Lung microvascular endothelial cell (primary cell): ENCODE results near the gene ATP8A2. TPM values are rescaled to one million over a fixed set of nuclear protein-coding genes. Genes with fewer than 3 reads are reported as not detected.

Experiments
- DNase-seq, 2 donors: peaks; one replicate each; pipeline versions ENCODE4 v3.0.0 to v3.0.0-alpha.2; 2010; ENCODE audit warnings: low read depth in 2 of 2
- total RNA-seq: library from RNA; depleted of rRNA; stranded (reverse); fragments of >200 nt; gene quantifications from 2 replicates; pipeline ENCODE4 v1.2.1, GENCODE V29; 2014

ATP8A2 gene
- total RNA-seq, 1 donor from 2014 or later, result under 0.01 TPM

DNA sequence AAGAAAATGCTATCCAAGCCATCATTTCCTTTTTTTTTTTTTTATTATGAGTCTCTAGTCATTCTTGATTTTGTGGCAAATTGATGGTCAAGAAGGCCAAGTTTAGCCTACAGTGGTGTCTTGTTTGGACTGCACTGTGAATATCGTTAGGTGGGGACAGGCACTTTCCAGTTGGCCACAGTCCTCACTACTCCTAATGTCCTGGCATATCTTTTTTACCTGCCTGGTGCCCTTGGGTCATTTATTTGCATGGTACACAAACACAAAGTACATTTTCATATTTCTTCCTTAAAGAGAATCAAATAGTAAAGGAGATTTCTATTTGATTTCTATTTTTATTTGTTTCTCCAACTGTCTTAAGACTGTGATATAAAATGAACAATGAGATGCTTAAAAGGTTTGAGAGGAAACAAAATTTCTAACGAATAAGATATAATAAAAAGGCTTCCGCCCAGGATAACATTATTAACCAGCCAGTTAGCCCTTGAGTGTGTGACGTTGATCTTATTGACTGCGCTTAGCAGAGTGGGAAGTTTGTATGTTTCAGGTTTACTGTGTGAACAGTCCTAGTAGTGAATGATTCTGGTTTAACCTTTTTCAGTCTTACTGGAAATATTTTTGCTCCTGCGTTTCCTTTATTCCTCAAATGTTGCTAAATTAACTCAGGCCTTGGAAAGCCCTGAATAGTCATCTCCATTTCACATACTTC is 312.0 kb downstream of the ATP8A2 start:
- DNase-seq, result no peak

DNA sequence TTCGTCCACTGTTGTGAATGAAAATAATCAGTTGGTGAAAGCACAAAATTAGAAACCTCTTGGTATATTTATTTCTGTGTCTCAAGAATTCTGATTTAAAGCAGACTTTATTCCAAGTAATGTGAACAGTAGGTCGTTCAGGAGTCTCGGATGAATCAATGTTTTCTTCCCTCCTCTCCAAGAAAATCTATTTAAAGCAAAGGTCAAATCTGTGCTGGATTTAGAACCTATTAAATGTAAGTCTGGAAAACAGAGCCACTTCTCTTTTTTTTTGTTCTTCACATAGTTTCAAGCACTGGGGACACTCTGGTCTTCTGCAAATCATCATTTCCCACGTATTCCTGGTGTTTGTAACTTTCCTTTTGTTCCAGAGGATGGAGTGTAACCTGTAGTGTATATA is 312.7 kb downstream of the ATP8A2 start:
- no peak for DNase-seq

DNA sequence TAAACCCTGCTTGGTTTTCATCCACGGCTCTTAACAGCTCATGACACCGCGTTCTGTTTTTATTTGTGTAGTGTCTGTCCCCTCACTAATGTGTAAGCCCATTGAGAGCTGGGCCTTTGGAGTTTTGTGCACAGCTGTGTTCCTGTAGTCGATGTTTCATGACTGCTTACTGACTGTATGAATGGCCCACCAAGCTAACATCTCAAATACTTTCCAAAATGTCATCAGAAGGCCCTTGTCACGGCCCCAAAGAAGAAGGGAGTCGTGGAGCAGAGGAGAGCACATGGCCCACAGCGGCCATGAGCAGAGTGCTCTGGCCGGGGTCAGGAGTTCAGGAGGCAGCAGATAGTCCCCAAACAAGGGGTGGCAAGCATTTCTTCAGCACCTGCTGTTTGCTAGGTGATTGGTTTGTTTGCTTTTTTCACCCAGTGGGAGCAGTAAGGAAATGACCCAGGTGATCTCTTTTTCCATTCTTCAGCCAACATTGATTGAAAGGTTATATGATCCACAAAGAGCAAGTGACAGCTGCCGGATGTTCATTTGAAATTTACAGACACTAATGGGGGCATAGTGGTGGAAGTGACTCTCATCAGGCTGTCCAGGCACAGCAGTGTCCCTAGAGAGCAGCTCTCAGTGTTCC is 315.2 kb downstream of the ATP8A2 start:
- DNase-seq, result peak in 1 of 2 donors; percentile 9

DNA sequence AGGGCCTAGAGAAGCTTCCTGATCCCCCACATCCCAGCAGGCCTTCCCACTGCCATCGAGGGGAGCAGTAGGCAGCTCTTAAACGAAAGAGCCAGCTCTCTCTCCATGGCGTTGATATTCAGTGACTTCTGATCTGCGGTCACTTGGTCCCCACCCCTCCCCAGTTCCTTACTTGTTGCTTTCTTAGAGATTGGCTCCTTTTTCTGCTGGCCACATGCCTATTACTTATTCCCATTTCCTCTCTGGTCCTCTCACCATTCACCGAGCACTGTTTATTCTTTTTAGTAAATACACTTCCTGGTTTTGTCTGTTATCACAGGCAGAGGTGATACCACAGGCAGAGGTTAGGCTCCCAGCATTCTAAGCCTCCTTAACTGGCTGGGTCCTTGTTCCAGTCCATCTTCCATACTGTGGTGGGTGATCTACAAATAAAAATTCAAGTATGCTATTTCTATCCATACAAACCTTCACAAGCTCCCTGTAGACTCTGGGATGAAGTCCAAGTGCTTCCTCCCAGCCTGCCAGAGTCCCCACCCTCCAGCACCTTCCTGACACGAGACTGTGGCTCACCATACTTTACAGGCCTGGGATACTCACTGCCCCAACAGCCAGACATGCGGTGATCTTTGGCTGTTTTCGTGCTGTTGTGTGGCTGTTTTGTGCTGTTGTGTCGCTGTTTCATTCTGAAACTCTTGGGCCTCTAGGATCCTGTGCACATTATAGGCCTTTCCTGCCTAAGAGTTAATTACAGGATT is 315.9 kb downstream of the ATP8A2 start:
- peak in 1 of 2 donors; percentile 5 for DNase-seq

DNA sequence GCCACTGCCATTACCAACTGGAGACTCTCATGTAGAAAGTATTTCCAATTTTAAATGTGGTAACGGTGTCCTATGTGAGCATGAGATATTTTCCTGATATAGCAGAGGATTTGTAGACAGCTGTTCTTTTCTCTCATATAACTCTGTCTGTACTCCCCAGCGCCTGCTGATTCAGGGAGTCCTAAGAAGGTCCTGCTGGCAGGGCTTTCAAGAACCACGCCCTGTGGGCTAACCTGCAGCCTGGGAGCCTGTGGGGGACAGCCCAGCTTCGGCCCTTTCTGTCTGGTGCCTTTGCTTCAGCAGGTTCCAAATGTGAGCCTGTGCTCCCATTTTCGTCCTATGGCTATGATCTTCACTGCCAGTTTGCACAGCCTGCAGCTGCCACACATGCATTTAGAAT is 316.8 kb downstream of the ATP8A2 start:
- DNase-seq, result no peak

DNA sequence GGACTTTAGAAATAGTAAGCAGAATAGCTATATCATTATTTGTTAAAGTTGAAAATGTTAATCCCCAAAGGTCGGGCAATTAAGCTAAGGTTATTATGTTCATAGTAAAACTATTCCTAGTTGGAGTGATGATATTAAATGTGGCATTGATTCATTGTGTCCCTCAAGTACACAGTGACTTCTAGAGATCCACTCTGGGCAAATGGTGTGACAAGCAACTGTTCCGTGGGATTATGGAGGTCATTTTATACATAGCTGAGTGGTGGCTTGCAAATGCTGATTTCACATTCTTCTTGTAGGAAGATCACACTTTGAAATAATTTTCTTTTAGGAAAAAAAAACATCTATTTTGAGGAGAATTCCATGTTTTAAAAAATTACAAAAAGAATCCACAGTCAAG is 317.8 kb downstream of the ATP8A2 start:
- DNase-seq, result no peak

DNA sequence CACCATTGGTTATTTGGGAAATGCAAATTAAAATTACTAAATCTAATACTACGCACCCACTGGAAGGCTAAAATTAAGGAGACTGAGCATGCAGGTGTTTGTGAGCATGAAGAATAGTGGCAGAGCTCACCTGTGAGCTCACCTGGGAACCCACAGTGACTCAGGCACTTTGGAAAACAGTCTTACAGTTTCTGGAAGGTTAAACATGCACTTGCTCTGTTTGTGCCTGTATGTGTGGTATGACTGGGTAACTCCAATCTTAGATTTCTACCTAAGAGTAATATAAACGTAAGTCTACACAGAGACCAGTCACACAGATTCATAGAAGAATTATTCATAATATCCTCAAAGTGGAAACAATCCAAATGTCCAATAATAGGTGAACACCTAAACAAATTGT is 318.8 kb downstream of the ATP8A2 start:
- DNase-seq, result no peak

DNA sequence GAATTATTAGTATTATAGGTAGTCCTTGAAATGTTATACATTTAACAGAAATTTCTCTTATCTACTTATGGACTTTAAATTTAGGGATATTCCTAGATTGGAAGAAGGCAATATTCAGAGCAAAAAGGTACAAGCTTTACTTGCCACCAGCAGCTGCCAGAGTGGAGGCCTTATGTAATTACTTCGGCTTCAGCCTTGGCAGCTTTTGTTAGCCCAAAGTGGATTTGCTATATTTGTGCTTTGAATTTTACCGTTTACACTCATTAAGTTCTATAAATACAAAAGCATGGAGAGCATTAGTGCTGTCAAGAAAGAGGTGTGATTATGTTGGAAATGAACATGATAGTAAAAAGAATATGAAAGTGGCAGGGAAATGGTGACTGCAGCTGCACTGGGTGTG is 319.9 kb downstream of the ATP8A2 start:
- DNase-seq, result no peak

DNA sequence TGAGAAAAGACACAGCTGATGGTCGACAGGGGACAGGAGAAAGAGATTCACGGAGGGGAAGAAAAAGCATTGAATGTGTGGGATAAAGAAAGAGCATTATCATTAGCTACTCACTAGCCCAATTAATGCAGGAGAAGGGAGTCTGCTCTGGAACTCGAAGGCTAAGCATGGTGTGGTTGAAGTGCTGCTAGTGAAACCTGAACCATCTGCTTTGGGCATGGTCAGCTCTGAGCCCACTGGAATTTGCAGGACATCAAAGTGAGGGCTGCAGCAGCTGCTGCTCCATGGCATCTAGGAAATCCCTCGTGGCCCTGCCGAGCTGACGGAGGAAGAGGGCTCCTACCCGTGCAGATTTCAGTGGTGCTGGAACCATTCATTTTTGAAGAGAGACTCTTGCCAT is 320.3 kb downstream of the ATP8A2 start:
- DNase-seq, result no peak

DNA sequence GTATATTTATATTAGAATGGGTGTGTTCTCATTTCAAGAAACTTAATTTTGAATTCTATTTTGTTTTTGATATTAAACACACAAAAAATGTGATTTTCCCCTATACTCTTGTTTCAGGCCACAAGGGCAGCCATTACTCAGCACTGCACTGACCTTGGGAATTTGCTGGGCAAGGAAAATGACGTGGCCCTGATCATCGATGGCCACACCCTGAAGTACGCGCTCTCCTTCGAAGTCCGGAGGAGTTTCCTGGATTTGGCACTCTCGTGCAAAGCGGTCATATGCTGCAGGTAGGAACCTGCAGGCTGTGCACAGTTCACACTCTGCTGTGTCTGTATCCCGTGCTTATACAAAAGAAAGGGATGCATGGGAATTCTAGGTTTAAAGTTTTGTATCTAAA is 327.3 kb downstream of the ATP8A2 start:
- DNase-seq, result no peak

DNA sequence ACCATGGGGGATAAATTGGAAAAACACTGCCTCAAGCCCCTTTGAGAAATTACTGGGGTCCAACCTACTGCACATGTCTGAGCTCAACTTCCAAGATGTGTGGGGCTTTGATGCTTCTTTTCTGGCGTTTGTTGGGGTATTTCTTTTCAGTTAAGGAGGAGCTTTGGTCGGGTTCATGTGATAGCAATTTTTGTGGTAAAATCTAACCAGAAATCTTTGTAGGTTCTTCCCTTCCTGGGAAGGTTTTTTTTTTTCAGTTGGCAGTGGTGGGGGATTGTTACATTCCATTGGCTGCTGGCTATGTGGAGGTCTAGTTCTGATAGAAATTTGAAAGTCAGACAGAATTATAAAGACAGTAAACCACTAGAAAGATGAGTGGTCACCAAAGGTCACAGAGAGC is 327.8 kb downstream of the ATP8A2 start:
- no peak for DNase-seq

DNA sequence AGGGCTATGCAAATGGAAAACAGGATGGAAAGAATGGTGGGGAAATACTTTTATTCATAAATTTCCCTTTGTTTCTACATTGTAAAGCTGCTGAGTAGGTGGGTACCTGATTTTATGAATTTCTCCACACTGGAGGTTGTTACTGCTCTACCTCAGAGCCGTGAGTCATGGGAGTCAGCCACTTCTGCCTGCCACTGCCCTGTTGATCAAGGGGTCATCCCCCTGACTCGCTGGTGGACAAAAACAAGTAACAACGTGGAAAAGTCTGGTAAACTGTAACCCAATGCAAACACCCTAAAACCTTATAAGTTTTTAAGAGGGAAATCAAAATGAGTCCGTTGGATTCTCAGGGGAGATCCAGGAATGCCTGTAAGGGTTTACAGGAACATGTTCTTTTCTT is 329.5 kb downstream of the ATP8A2 start:
- no peak for DNase-seq

DNA sequence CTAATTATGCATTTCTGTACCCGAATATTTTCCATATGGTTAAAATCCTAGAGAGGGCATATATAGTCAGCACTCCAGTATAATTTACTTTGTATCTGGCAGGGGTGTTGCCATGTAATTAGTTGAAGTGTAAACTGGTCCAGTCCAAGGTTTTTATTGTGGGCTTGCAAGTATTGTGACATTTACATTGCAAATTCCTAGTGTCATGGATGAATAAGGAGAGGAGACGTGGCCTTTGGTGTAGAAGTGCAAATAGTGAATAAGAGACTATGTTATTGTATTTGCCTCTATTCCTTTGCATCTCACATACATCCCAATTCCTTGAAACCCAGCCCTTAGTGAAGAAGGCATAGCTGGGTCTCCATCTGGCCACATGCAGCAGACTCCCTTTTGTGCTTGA is 330.6 kb downstream of the ATP8A2 start:
- DNase-seq, result no peak

DNA sequence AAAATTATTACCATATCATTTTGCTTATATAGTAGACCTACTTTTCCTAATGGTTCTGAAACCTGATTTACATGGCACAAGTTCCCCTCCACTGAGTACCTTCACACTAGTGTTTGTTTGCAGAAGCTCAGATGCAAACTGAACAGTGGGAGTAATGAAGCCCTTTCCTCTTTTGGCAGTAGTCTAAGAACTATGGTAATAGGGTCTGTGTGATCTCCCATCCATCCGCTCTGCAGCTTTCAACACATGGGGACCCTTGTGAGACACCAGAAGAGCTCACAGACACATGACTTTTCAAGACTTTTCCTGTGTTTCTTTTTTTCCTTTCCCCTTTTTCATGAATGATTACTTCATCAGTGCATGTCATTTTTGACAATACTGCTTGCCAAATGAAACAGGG is 336.0 kb downstream of the ATP8A2 start:
- no peak for DNase-seq

DNA sequence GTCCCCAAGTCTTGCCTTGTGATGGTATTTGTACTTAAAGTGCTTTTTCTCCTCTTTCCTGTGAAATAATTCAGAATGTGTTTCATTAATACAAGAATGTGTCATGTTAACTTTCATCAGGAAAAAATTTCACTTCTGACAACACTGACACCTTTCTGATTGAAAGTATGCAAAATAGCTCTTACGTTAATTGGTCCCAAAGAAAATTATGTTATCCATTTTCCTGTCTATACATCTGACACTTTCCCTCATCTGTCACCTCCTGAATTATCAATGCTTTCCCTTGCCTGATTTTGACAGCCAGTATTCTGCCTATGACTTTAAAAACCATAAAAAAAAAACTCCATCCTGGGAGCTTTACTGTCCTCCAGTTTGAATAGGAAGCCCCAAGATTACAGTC is 336.5 kb downstream of the ATP8A2 start:
- no peak for DNase-seq

DNA sequence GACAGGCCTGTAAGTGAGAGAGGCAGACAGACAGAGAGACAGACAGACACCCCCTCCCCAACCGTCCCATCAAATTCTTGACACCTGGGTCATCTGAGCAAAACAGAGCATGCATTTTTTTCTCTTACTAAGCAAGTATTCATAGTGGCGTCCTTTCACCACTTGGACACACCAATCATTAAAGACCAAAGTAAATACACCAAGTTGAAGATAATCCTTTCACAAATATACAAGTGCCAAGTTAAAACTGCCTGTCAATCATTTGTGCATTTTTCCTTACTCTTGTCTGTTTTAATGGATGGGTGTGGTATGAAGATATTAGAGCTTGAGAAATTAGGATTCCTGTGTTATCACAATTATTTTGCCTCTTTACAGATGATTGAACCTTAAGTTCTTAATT is 337.3 kb downstream of the ATP8A2 start:
- no peak for DNase-seq

DNA sequence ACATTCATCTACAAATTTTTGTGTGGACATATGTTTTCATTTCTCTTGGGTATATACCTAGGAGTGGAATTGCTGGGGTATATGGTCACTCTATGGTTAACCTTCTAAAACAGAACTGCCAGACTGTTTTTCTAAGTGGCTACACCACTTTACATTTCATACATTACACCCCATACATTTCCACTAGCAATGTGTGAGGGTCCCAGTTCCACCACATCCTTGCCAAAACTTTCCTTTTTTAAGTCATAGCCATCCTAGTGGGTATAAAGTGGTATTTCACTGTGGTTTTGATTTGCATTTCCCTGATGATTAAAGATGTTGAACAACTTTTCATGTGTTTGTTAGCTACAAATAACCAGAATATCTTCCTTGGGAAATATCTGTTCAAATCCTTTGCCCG is 344.0 kb downstream of the ATP8A2 start:
- no peak for DNase-seq

DNA sequence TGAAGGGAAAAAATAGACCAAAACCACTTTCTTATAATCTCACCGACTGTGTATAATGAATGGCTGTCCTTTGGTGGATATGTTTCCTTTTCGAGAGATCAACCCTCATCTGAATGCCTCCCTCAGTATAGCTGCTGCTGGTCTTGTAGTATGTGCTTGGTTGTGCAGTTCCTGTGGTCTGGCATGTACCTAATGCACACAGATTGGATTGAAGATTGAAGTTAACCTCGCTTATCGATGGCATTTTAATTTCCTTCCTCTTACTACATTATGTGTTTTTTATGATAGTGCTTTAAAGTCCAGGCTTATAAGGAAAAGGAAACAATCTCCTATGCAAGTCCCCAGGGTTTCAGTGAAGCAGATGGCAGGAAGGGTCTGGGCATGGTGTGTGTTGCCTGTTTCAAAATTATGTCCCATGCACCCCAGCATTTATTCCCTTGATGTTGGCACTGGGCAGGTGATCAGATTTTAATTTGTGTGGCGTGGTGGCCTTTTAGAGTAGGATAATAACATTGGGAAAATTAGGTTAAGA is 346.0 kb downstream of the ATP8A2 start:
- no peak for DNase-seq

DNA sequence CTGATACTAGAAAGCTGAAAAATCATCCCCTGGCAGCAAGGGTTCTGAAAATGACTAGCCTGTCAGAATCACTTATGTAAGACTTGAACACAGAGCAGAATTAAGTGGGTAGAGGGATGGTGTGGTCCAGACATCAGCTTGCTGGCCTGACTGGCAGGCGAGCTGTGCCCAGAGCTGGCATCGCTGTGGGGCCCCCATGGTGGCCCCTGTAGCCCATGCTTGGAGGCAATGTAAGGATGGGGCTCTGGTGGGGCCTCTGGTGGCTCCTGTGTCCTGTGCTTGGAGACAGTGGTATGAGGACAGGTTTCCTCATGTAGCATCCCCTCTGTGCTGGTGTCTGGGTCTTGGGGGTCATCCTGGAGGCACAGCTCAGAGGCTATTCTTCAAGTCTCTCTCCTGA is 347.9 kb downstream of the ATP8A2 start:
- DNase-seq, result no peak

DNA sequence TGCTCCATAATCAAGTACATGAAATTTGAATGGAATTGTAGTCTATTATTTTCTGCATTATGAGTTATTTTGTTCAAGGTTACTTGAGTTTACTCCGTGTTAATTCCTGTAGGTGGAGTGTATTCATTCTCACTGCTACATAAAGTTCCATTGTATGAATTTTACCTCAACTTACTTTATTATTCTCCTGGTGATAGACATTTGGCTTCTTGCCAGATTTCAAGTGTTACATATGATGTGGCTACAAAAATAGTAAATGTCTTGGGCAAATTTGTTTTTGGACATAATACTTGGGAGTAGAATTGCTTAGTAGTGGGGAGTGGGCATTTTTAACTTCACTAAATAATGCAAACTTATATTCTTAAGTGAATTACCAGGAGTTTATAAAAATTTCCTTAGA is 351.1 kb downstream of the ATP8A2 start:
- no peak for DNase-seq

DNA sequence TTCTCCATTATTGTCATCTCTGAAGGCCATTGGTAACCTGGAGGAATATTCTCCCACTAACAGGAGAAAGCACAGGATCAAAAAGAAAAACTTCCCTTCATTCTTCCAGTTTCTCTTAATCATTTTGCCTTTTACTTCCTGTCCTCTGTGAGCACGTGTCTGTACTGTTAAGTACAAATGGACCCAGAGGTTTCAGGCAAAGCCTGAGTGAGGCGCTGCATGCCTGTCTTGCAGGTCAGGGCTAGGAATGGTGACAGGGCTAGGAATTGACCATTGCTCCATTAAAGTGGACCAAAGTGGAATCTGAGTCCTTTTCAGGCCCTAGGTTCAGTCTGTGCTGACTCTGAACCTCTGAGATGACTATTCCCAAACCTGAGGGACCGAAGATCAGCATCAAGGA is 353.3 kb downstream of the ATP8A2 start:
- DNase-seq, result no peak

DNA sequence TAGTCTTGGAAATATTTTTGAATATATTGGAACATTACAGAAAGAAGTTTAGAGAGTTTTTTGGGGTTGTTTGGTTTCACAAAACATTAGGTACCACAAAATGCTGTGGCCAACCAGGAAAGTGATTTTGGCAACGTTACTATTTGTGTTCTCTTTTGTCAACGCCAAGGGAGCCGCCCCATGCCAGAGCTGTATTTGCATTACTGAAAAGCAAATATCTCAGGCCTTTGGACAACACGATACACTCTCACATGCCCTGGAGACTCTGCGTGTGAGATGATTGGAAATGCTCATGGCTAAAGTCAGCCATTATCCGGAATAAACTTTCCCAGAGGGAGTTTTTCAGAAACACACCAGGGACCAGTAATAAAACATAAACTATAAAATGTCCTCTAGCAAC is 355.5 kb downstream of the ATP8A2 start:
- DNase-seq, result no peak

DNA sequence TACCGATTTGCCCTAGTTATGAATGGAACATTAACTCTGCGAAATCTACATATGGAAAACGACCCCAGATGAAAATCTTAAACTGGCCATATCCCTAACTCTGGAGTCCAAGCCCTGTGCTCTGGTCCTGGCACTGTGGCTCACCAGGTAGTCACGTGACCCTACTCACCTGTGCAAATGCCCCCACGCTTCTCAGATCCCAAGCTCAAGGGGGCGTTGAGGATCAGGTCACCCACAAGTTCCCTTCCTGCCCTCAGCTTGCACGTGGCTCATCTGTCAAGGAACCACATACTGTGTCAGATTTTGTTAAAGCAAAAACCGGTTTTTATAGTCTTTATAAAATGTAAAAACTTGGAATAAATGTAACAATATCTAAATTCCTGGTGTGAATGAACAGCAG is 356.0 kb downstream of the ATP8A2 start:
- no peak for DNase-seq
